RWPE2 (cell line): ENCODE results near the gene NUPR1.

Experiments used
- ATAC-seq: fragments of 200-7000 bp; cut with Tn5 transposase; 3 replicates; pipeline ENCODE4 v1.9.1; 2021; ENCODE audit warnings: low read depth
- DNase-seq: peaks from one replicate; pipeline ENCODE4 v3.0.0-alpha.2; 2020; ENCODE audit warnings: low spot score
- H3K27ac ChIP-seq: fragments of 450-650 bp; 2 replicates; pipeline ENCODE4 v1.5.1; 2017; ENCODE audit warnings: mild to moderate bottlenecking; ENCODE audit not compliant: poor library complexity, severe bottlenecking
- H3K27me3 ChIP-seq: fragments of 250-450 bp; sonication (Bioruptor Pico); 2 replicates; pipeline ENCODE4 v1.5.1; 2021; ENCODE audit warnings: mild to moderate bottlenecking, moderate library complexity; ENCODE audit not compliant: insufficient read depth, poor library complexity, severe bottlenecking
- H3K36me3 ChIP-seq: fragments of 250-450 bp; sonication (Bioruptor Pico); 2 replicates; pipeline ENCODE4 v1.5.1; 2020; ENCODE audit warnings: low read depth, mild to moderate bottlenecking, moderate library complexity
- H3K4me1 ChIP-seq: fragments of 250-450 bp; sonication (Bioruptor Pico); 2 replicates; pipeline ENCODE4 v1.5.1; 2021; ENCODE audit warnings: mild to moderate bottlenecking, moderate library complexity; ENCODE audit not compliant: insufficient read depth, poor library complexity, severe bottlenecking
- H3K4me3 ChIP-seq: fragments of 250-450 bp; sonication (Bioruptor Pico); 2 replicates; pipeline ENCODE4 v1.5.1; 2021; ENCODE audit warnings: mild to moderate bottlenecking, moderate library complexity; ENCODE audit not compliant: severe bottlenecking
- H3K9me3 ChIP-seq: fragments of 250-450 bp; sonication (Bioruptor Pico); 2 replicates; pipeline ENCODE4 v1.5.1; 2021; ENCODE audit warnings: mild to moderate bottlenecking, moderate library complexity; ENCODE audit not compliant: severe bottlenecking
- TF ChIP-seq, protein P1 (sequence below): fragments of 450-650 bp; IDR thresholded peaks from one replicate; pipeline ENCODE4 v1.5.1; 2017; ENCODE audit warnings: mild to moderate bottlenecking, moderate library complexity; ENCODE audit not compliant: poor library complexity, severe bottlenecking

The NUPR1 gene

GRCh38 chr16:28498666-28499381 is 40.0 kb downstream of the NUPR1 start:
- DNase-seq (no peak), ATAC-seq (no peak)
- Histone ChIP-seq H3K36me3 (no peaks in the 10 kb centered on the region), H3K9me3 (no peaks in the 10 kb centered on the region), H3K4me1 (no peaks in the 10 kb centered on the region), H3K4me3 (no peak overlapping the region), H3K27ac (no peak overlapping the region), H3K27me3 (no peaks in the 10 kb centered on the region)
- TF ChIP-seq, protein P1, sequence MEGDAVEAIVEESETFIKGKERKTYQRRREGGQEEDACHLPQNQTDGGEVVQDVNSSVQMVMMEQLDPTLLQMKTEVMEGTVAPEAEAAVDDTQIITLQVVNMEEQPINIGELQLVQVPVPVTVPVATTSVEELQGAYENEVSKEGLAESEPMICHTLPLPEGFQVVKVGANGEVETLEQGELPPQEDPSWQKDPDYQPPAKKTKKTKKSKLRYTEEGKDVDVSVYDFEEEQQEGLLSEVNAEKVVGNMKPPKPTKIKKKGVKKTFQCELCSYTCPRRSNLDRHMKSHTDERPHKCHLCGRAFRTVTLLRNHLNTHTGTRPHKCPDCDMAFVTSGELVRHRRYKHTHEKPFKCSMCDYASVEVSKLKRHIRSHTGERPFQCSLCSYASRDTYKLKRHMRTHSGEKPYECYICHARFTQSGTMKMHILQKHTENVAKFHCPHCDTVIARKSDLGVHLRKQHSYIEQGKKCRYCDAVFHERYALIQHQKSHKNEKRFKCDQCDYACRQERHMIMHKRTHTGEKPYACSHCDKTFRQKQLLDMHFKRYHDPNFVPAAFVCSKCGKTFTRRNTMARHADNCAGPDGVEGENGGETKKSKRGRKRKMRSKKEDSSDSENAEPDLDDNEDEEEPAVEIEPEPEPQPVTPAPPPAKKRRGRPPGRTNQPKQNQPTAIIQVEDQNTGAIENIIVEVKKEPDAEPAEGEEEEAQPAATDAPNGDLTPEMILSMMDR: no peak

- ATAC-seq (no peak), DNase-seq (no peak)
- no peaks in the 10 kb centered on the region for H3K9me3 ChIP-seq
- H3K27ac ChIP-seq: no peak overlapping the region
- H3K4me1 ChIP-seq: no peaks in the 10 kb centered on the region
- no peaks in the 10 kb centered on the region for H3K27me3 ChIP-seq
- H3K36me3 ChIP-seq: no peaks in the 10 kb centered on the region
- TF ChIP-seq, protein P1: no peak
- no peak overlapping the region for H3K4me3 ChIP-seq
Measured at GRCh38 chr16:28497861-28498599, 40.7 kb downstream of the NUPR1 start.

DNA sequence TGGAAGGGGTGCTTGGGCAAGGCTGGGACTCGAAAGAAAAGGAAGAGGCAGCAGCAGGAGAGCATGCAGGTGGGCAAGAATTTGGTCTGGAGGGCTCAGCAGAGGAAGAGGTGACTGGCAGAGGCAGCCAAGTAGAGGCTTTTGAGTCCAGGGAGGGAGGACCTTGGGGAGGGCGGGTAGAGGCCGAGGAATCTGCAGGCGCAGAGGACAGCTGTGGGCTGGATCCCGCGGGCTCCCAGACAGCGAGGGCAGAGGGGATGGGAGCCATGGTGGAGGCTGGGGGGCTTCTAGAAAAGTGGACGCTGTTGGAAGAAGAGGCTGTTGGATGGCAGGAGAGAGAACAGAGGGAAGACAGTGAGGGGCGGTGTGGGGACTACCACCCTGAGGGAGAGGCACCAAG is 41.4 kb downstream of the NUPR1 start:
- Histone ChIP-seq H3K36me3 (no peaks in the 10 kb centered on the region), H3K27ac (no peak overlapping the region), H3K9me3 (no peaks in the 10 kb centered on the region), H3K4me3 (no peak overlapping the region), H3K4me1 (no peaks in the 10 kb centered on the region), H3K27me3 (no peaks in the 10 kb centered on the region)
- ATAC-seq: no peak; the same call in 2 of the 3 replicates
- no peak for DNase-seq
- TF ChIP-seq, protein P1: no peak

DNA sequence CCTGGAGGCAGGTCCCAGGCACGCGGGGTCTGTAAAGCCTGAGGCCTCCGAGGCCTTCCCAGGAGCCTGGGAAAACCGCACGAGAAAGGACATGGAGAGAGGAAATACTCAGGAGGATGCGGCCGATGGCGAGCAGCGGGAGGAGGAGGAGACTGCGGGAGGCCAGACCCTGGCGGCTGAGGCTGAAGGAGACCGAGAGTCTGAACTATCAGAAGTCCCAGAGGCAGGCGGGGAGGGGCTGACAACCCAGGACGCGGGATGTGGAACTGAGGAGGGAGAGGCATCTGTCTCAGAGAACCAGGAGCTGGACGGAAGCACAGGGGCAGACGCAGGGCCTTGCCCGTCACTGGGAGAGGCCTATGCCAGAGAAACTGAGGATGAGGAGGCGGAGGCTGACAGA is 41.9 kb downstream of the NUPR1 start:
- TF ChIP-seq, protein P1: no peak
- Histone ChIP-seq H3K27ac (no peak overlapping the region), H3K27me3 (no peaks in the 10 kb centered on the region), H3K9me3 (no peaks in the 10 kb centered on the region), H3K4me3 (no peak overlapping the region), H3K36me3 (no peaks in the 10 kb centered on the region), H3K4me1 (no peaks in the 10 kb centered on the region)
- DNase-seq (no peak), ATAC-seq (no peak)
